Colonic mucosa (tissue), 4 donors: Measurements from ENCODE around the gene CACNA1D. TPM values are rescaled to one million over a fixed set of nuclear protein-coding genes. Genes with fewer than 3 reads are reported as not detected.

Experiments used
- DNase-seq: peaks from one replicate; pipeline ENCODE4 v3.0.0-alpha.2; 2020
- H3K27ac ChIP-seq: fragments of 200-600 bp; one replicate; pipeline ENCODE4 v1.8.0; 2021
- H3K27me3 ChIP-seq: fragments of 200-600 bp; one replicate; pipeline ENCODE4 v1.8.0; 2021
- H3K36me3 ChIP-seq: fragments of 200-600 bp; one replicate; pipeline ENCODE4 v1.8.0; 2021
- H3K4me1 ChIP-seq: fragments of 200-600 bp; one replicate; pipeline ENCODE4 v1.8.0; 2021; ENCODE audit warnings: mild to moderate bottlenecking
- H3K4me3 ChIP-seq: fragments of 200-600 bp; one replicate; pipeline ENCODE4 v1.8.0; 2021
- H3K9ac ChIP-seq, 2 donors: one replicate each; pipeline ENCODE4 v1.7.0; 2013; ENCODE audit warnings: control low read depth in 2 of 2, low read depth in 2 of 2, low read length in 2 of 2
- H3K9me3 ChIP-seq: fragments of 200-600 bp; one replicate; pipeline ENCODE4 v1.8.0; 2021
- intact Hi-C: fragments of 100-400 bp; cut with DNase I; formaldehyde crosslinking; loops from one replicate; pipeline ENCODE4 v1.14.1; 2022
- total RNA-seq, 2 donors: library from RNA; stranded (reverse); fragmentation: NEBNext Ultra II Directional in 1 of 2; extraction: Animal tissue kit (Norgen Biotek cat#: 25700) in 1 of 2; gene quantifications; one replicate each; pipeline ENCODE4 v1.2.1, GENCODE V29; 2021
- TF ChIP-seq, protein P1 (sequence below): fragments of 200-600 bp; IDR thresholded peaks from one replicate; pipeline ENCODE4 v1.8.0; 2022; ENCODE audit warnings: antibody characterized with exemption, mild to moderate bottlenecking
- donor health status: healthy.
- donor health status: DM: no; HTN: no; CAD: no.
- donor health status: DM: no; HTN: no; CAD: no.

Gene CACNA1D
- total RNA-seq, 2 donors from 2014 or later: 9.6 to 17.1 TPM

DNA sequence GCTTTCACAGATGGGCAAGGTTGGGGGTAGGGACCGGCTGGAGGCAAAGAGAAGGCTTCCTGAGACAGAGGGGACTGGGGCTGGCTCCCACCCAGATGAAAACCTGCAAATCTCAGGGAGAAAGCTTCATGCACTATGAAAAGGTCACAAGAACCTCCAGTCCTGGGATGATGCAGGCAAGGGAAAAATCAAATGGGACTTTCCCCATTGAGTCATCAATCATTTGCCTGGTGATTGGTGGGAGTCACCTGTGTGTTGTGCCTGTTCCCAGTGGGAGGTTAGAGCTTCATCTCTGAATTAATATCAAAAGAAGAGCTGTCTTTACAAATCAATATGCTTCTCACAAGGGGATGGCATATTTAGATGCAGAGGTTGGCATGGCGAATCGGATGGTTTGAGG is 49.9 kb downstream of the CACNA1D start:
- Histone ChIP-seq H3K4me3 (no peak overlapping the region), H3K27ac (no peak overlapping the region), H3K9ac (no peak overlapping the region), H3K27me3 (no peaks in the 10 kb centered on the region), H3K9me3 (no peaks in the 10 kb centered on the region), H3K4me1 (no peaks in the 10 kb centered on the region), H3K36me3 (no peaks in the 10 kb centered on the region)
- no peak for DNase-seq
- TF ChIP-seq, protein P1, sequence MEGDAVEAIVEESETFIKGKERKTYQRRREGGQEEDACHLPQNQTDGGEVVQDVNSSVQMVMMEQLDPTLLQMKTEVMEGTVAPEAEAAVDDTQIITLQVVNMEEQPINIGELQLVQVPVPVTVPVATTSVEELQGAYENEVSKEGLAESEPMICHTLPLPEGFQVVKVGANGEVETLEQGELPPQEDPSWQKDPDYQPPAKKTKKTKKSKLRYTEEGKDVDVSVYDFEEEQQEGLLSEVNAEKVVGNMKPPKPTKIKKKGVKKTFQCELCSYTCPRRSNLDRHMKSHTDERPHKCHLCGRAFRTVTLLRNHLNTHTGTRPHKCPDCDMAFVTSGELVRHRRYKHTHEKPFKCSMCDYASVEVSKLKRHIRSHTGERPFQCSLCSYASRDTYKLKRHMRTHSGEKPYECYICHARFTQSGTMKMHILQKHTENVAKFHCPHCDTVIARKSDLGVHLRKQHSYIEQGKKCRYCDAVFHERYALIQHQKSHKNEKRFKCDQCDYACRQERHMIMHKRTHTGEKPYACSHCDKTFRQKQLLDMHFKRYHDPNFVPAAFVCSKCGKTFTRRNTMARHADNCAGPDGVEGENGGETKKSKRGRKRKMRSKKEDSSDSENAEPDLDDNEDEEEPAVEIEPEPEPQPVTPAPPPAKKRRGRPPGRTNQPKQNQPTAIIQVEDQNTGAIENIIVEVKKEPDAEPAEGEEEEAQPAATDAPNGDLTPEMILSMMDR: no peak
- intact Hi-C loops: no loop called here

DNA sequence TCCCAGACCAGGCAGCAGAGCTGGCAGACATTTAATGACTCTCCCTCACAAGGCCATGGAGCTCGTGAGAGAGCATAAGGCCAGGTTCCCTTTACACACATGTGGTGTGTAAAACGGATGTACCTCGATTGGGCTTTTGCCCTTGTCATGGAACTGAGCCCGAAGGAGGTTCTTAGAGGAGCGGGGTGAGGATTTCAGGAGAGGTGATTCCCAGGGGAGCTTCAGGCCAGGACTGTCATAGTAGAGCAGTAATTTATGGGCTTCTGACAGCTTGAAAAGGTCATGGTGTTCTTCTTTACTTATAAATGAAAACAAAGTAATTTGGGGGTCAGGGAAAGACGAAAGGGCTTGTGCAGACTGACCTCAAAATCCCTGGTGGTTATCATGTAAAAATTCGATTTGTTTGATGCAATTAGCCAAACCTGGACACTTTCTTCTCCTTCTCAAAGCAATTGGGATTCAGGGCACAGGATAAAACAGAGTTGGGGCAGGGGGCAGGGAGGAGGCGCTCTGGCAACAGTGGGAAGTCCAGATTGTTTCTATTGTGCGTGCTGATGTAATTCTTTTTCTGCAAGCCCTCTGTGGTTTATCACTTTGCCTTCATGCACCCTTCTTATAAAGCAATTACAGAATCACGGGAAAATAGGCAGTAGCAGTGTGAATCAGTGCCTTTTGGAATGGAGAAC is 51.0 kb downstream of the CACNA1D start:
- TF ChIP-seq, protein P1: no peak
- no peak overlapping the region for H3K9ac ChIP-seq
- H3K27me3 ChIP-seq: no peaks in the 10 kb centered on the region
- no peaks in the 10 kb centered on the region for H3K36me3 ChIP-seq
- intact Hi-C loops: no loop called here
- no peaks in the 10 kb centered on the region for H3K4me1 ChIP-seq
- no peak for DNase-seq
- H3K27ac ChIP-seq: no peak overlapping the region
- no peaks in the 10 kb centered on the region for H3K9me3 ChIP-seq
- H3K4me3 ChIP-seq: no peak overlapping the region

DNA sequence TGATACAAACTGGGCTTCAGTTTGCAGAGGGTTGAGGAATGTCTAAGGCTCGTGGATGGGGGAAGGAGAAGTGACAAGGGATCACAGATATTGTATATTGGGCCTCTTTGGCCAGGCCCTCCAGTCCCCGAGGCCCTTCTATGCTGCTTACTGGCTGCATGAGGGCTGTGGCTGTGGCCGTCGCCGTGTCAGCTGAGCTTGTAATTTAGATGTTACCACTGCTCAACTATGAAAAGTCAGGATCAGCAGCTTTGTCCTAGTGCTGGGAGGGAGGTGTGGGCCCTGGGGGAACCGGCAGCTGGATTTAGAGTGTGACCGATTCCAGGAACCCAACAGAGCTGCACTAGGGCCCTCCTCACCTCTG is 51.6 kb downstream of the CACNA1D start:
- H3K9ac ChIP-seq: no peak overlapping the region
- no peak overlapping the region for H3K4me3 ChIP-seq
- no peak for DNase-seq
- no peaks in the 10 kb centered on the region for H3K27me3 ChIP-seq
- intact Hi-C loops: no loop called here
- H3K27ac ChIP-seq: no peak overlapping the region
- H3K4me1 ChIP-seq: no peaks in the 10 kb centered on the region
- H3K36me3 ChIP-seq: no peaks in the 10 kb centered on the region
- H3K9me3 ChIP-seq: no peaks in the 10 kb centered on the region
- TF ChIP-seq, protein P1: no peak

DNA sequence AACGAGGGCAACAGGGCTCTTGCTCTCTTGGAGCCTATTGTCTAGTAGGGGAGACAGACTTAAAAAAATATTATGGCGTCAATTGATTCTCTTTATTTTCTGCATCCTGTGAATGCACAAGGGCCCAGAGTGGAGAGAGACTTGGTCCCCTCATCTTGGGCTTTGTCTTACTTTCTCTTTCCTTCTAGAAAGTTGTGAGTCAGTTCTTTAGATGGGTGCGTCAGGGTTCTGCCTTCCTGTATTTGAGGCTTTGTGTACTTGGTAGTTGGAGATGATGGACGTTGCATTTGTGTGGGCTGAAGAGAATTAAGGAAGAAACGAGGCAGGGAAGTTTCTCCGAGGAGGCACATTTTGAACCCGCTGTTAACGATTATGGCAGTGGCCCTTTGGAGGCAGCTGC is 52.9 kb downstream of the CACNA1D start:
- Histone ChIP-seq H3K4me3 (no peak overlapping the region), H3K27me3 (no peaks in the 10 kb centered on the region), H3K9ac (no peak overlapping the region), H3K4me1 (no peaks in the 10 kb centered on the region), H3K36me3 (no peaks in the 10 kb centered on the region), H3K27ac (no peak overlapping the region), H3K9me3 (no peaks in the 10 kb centered on the region)
- no peak for DNase-seq
- intact Hi-C loops: no loop called here
- TF ChIP-seq, protein P1: no peak

DNA sequence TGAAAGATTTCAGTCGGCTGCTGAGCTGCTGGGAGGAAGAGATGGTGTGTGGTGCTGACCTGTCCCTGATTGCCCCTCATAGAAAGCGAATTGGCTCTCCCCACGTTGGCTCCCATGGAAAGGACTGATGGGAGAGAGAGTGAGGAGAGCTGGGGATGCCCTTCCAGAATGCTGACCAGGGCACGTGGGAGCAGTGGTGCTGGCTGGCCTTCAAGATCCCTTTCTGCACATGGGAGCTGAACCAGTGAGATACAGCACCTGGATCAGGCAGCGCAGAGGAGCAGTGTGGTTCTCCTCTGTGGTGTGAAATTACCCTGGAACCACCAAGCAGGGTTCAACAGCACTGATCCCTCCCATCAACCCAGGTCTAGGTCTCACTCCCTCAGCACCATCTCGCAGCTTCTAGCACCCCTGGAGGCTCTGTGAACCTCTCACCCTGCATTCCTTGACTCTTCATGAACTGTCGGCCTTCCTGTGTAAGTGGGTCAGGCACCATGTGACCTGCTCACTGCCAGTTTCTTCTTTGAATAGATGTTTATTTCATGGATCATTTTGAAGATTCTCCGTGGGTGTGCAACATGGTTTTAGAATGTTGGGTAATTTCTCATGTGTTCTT is 55.7 kb downstream of the CACNA1D start:
- DNase-seq: no peak
- Histone ChIP-seq H3K4me1 (no peaks in the 10 kb centered on the region), H3K4me3 (no peak overlapping the region), H3K27ac (no peak overlapping the region), H3K36me3 (no peaks in the 10 kb centered on the region), H3K9ac (no peak overlapping the region), H3K27me3 (no peaks in the 10 kb centered on the region), H3K9me3 (no peaks in the 10 kb centered on the region)
- TF ChIP-seq, protein P1: no peak
- intact Hi-C loops: no loop called here
